ENCODE results near the gene EVC2. TPM values are rescaled to one million over a fixed set of nuclear protein-coding genes. Genes with fewer than 3 reads are reported as not detected.

Gene EVC2
- total RNA-seq, 1 experiment from 2014 or later, result 7.8 TPM

- no peaks in the 10 kb centered on the region for H4K20me1 ChIP-seq (ENCODE audit: control insufficient read depth, insufficient read depth, insufficient read length)
- H3K4me2 ChIP-seq (ENCODE audit: insufficient read depth, insufficient read length, low read length), result no peak overlapping the region
- H3K23me2 ChIP-seq (ENCODE audit: insufficient read length, low read depth, low read length, poor library complexity, severe bottlenecking), result peaks cover 3% of the 10 kb centered on the region
- H3K23ac ChIP-seq (ENCODE audit: insufficient read length, low read depth, low read length), result no peak overlapping the region
- H3K79me2 ChIP-seq (ENCODE audit: insufficient read depth, low read length), result no peaks in the 10 kb centered on the region; the same call in 1 of the 2 replicates
- H2BK12ac ChIP-seq (ENCODE audit: insufficient read length, low read depth, low read length), result no peak overlapping the region
- Mint-ChIP-seq H3K27ac (no peak overlapping the region), H3K36me3 (ENCODE audit: insufficient read depth in 1 of 3, low read depth in 3 of 3) (peaks cover 13 to 23% (median 17%) of the 10 kb centered on the region in 3 experiments), H3K4me1 (peaks cover 21 to 22% of the 10 kb centered on the region in 2 experiments), H3K9me3 (peaks cover 11 to 13% of the 10 kb centered on the region in 2 experiments), H3K27me3 (ENCODE audit: low read depth) (peaks cover 11% of the 10 kb centered on the region), H3K4me3 (no peak overlapping the region)
- H3K56ac ChIP-seq (ENCODE audit: insufficient read length, low read depth, low read length), result no peak overlapping the region
- H2AFZ ChIP-seq (ENCODE audit: low read length), result no peak overlapping the region
- H2BK20ac ChIP-seq (ENCODE audit: low read depth, low read length, poor library complexity, severe bottlenecking), result no peak overlapping the region
- no peak for DNase-seq
- H3T11ph ChIP-seq (ENCODE audit: low read length), result no peak overlapping the region
- H3K27me3 ChIP-seq (ENCODE audit: insufficient read depth, low read length), result peaks cover 5% of the 10 kb centered on the region; the same call in 1 of the 2 replicates
- H3K14ac ChIP-seq (ENCODE audit: insufficient read depth, low read length), result no peak overlapping the region
- no peak overlapping the region for H3K9ac ChIP-seq (ENCODE audit: extremely low read depth, insufficient read length, low read length)
- H3K9me3 ChIP-seq (ENCODE audit: control insufficient read depth, low read depth, low read length), result no peaks in the 10 kb centered on the region
- H2AK5ac ChIP-seq (ENCODE audit: insufficient read length, low read length), result no peak overlapping the region
- WGBS (ENCODE audit: extremely low coverage, insufficient read length, low lambda C conversion rate), result no CpG with 5 or more reads among the region's 2 CpGs
- H3K4me1 ChIP-seq (ENCODE audit: insufficient read depth, low read length), result no peaks in the 10 kb centered on the region
- no peak for TF ChIP-seq CTCF (conservative IDR thresholded peaks at IDR 0.05)
- no peak overlapping the region for H3K4ac ChIP-seq (ENCODE audit: low read depth, low read length)
- no peaks in the 10 kb centered on the region for H3K79me1 ChIP-seq (ENCODE audit: insufficient read depth, low read depth, low read length, poor library complexity, severe bottlenecking)
- H4K5ac ChIP-seq (ENCODE audit: insufficient read length, low read depth, low read length), result no peak overlapping the region
- H4K91ac ChIP-seq (ENCODE audit: insufficient read length, low read depth, low read length), result no peak overlapping the region
- H3K18ac ChIP-seq (ENCODE audit: insufficient read length, low read depth, low read length), result no peak overlapping the region
- H2BK5ac ChIP-seq (ENCODE audit: insufficient read length, low read length), result no peak overlapping the region
- no peak overlapping the region for H3K27ac ChIP-seq (ENCODE audit: insufficient read length, low read depth, low read length)
- H2BK120ac ChIP-seq (ENCODE audit: low read depth, low read length, poor library complexity, severe bottlenecking), result no peak overlapping the region
- no peak overlapping the region for H2BK15ac ChIP-seq (ENCODE audit: low read depth, low read length)
- H4K8ac ChIP-seq (replicated peaks; ENCODE audit: insufficient read length, low read depth, low read length), result no peak overlapping the region
Measured at GRCh38 chr4:5716391-5716790, 8.0 kb upstream of the EVC2 start.
